Smooth muscle cell of the brain vasculature (primary cell): ENCODE data around the gene HEATR5A.
"Not testable (repeated sequence)": the region's sequence is repeated elsewhere in the genome, so short reads cannot be mapped to it uniquely, and the experiment has no call there.

Experiments
- DNase-seq: peaks from one replicate; pipeline ENCODE4 v3.0.0-alpha.2; 2012; ENCODE audit warnings: low read depth, low spot score

HEATR5A gene

DNA sequence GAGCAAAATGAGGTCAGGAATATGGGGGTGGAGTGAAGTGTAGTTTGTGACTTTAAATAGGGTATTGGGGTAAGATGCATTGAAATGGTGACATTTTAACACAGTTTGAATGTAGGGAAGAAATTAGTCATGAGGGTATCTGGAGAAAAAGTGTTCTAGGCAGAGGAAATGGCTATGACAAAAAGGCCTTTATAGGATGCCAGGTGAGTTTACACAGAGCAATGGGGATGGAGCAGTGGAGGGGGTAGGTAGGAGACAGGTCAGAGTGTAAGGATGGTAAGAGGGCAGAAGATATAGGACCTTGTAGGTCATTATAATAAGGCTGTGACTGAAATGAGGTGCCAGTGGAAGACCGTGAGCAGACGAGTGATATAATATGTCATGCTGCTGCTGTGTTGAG is 30.4 kb downstream of the HEATR5A start:
- DNase-seq = no peak

DNA sequence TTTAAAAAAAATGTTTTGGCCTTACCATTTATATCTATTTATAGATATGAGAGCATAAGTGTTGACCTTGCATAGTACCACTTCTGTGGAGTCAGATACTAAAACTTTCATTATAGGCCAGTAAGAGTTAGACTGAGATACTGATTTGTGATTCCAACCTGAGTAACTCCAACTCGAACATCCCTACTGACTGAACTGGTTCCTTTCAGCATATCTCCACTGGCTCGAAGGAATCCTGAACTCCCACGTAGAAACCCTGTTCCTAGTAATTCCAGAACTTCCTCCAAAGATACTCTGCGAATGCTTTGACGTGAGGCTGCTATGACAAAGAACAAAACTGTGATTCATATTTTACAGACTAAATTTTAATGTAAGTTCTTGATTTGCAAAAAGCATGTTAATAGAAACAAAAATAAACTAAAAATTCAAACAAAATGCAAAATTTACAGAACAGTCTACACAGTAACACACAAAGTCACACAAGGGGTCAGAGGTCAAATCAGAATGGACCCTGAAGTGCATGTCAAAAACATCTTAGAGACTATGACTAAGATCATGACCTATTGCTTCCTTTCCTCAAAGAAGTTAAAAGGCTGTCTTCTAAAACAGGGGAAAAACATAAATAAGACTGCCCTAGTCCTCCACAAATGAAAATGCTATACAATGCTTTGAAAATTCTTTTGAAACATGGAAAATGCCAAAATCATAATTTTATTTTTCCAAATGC is 31.5 kb downstream of the HEATR5A start:
- no peak for DNase-seq

DNA sequence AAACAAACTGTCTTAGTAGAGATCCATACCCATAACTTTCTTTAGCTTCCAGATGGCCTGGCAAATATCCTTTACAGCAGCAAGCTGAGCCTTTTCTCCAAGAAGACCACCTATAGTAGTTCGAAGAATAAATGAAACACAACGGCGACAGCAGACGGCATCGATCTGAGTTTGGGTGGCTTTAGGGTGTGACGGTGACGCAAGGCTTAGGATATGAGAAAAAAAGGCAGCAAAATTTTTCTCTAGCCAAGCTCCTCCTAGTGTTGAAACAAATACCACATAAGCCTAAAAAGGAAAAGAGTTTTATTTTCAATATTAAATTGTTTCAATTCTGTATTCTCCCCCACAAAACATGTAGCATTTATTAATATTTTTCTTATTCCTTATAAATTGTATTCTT is 33.3 kb downstream of the HEATR5A start:
- no peak for DNase-seq

DNA sequence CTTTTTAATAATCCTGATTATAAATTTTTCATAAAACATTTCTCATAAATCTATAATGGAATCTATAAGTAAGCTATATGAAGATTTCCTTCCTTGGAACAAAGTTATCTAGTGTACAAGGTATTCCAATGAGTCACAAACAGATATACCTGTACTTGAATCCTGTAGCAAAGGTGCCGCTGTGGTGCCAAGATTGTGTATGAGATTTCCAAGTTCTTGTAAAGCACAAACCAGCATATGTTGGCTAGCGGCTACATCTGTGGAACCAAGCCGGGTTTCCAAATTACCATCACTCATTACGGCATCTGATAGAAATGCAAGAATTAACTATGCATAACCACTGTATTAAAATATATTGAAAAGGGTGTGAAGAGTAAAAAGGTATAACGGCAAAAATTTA is 34.1 kb downstream of the HEATR5A start:
- no peak for DNase-seq

DNA sequence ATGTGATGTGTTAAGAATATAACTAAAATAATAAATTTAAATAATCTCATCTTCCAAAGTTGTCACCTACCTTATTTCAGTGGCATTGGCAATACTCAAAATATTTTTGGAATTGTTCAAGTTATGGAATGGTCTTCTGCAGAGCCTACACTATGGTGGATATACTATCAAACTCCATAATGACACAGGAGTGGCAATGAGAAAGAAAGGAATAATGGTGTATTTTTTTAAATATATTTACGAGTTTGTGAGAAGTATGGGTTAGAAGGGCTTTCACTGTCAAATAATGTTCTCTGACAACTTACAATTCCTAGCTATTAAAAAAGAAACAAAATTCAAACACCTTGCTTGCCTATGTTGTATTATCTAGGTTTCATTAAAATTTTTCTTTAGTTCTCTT is 38.1 kb downstream of the HEATR5A start:
- DNase-seq = no peak

DNA sequence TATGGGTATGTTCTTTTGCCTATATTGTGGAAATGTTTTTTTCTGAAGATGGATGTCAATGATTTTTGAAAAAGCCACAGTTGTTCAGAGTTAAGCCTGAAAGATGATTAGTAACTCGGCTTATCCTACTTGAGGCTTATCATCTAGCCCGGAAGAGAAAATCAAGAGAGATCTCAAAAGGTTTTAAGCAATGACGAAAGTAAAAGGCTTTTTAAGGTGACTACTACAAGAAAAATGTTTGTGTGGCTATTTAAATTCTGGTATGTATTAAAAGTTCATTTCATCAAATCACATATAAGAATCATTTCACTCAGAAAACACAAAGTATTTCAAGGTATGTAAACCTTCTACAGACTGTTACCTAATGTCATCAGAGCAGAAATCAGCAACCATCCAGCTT is 40.2 kb downstream of the HEATR5A start:
- no peak for DNase-seq

DNA sequence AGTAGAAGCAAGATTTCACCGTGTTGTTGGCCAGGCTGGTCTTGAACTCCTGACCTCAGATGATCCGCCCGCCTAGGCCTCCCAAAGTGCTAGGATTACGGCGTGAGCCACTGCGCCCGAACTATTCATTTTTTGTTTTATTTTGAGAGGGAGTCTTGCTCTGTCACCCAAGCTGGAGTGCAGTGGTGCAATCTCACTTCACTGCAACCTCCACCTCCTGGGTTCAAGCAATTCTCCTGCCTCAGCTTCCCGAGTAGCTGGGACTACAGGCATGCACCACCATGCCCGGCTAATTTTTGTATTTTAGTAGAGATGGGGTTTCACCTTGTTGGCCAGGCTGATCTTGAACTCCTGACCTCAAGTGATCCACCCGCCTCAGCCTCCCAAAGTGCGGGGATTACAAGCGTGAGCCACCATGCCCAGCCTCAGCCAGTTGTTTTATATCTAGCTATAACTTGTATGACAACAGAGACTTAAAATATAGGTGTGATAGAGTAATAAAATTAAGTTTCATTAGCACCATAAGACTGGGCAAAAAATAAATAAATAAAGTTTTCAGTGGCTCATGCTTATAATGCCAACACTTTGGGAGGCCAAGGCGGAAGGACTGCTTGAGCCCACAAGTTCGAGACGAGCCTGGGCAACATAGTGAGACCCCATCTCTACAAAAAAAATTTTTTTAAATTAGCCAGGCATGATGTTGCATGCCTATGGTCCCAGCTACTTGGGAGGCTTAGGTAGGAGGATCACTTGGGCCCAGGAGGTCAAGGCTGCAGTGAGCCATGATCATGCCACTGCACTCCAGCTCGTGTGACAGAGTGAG is 41.0 kb downstream of the HEATR5A start:
- DNase-seq = not testable (repeated sequence)

DNA sequence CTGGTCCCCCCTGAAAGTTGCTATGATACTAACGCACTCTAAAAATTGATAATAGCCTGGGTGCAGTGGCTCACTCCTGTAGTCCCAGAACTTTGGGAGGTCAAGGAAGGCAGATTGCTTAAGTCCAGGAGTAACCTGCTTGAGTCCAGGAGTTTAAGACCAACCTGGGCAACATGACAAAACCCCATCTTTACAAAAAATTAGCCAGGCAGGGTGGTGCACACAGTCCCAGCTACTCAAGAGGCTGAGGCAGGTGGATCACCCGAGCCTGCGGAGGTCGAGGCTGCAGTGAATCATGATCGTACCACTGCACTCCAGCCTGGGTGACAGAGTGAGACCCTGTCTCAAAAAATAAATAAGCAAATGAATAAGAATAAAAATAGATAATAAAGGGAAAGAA is 42.9 kb downstream of the HEATR5A start:
- no peak for DNase-seq

DNA sequence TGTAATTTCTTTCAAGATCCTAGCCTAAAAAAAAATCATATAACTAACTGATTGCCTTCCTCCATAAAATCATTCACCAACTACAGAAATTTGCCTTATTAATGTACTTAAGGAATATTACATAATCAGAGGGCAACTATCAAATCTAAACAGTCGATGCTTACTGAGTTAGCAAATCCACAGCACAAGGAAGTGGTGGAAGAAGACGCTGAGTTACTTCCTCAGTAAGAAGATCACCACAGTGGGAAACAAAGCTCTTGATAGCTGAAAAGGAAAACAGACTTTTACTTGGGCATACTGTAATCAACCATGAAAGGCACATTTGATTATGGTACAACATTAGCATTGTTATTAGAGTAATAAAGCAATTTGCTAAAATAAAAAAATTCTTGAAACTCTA is 48.7 kb downstream of the HEATR5A start:
- DNase-seq = no peak

DNA sequence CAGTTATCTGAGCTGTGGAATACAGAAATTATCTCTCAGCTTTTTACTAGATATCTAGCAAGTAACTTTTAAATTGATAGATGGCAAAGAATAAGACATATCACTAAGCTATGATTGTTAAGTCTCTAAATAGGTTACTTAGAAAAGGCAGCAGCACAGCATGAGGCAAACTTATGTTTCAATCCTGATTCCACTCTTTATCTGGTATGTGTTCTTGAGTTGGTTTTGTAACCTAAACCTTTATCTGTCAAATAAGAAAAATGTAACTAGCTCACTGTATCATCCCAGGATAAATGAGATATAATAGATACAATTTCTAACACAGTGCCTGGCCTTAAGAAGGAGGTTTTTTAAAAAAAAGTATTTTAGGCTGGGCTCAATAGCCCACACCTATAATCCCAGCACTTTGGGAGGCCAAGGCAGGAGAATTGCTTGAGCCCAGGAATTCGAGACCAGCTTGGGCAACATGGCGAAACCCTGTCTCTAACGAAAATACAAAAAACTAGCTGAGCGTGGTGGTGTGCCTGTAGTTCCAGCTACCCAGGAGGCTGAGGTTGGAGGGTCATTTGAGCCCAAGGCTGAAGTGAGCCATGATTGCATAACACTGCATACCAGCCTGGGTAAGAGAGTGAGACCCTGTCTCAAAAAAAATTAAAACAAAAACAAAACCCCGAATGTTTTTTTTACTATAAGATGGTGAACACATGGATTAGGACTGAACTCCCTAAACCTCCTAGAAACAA is 56.8 kb downstream of the HEATR5A start:
- DNase-seq = no peak

DNA sequence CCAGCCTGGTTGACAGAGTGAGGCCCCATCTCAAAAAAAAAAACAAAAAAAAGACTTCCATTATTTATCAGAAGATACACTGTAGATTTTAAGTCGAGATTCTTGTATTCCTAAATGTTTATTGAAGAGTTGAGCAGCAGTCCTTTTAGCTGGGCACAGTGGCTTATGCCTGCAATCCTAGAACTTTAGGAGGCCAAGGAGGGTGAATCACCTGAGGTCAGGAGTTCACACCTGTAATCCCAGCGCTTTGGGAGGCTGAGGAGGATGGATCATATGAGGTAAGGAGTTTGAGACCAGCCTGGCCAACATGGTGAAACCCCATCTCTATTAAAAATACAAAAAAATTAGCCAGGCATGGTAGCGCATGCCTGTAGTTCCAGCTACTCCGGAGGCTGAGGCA is 57.6 kb downstream of the HEATR5A start:
- DNase-seq = no peak

DNA sequence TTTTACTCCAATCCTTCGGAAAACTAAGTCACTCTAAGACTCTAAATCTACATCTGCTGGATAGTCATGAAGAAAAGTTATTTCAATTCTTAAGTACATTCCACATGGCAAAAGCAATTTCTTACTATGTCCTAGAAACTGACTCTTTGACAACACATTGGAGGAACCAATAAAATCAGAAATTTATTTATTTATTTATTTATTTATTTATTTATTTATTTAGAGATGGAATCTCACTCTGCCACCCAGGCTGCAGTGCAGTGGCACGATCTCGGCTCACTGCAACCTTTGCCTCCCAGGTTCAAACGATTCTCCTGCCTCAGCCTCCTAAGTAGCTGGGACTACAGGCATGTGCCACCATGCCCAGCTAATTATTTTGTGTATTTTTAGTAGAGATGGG is 58.6 kb downstream of the HEATR5A start:
- DNase-seq = not testable (repeated sequence)

DNA sequence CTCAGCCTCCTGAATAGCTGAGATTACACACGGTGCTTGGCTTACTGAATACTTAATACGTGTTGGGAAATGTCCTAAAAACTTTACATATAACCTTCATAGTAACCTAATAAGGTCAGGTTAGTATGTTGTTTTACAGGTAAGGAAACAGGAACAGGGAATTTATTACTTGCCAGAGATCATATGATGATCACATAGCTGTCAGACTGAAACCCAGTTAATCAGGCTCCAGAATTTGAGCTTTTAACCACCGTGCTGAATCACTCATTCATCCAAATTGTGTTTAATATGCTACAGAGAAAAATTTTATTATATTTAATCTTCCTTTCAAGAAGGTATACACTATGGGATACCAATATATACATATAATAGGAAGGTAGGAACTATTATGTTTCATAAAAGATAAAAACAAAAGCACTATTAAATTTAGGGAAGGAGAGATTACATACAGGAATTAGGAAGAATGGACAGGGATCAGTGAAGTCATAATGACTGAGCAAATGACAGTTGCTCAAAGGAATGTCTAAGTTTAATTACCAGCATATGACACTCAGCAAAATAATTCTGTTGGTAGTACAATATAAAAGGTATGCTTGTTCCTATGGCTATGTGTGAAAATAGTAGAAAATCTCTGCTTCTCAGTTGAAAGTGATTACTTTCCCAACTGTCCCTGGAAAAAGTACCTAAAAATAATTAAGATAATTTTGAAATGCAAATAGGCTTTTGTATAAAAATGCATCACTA is 59.3 kb downstream of the HEATR5A start:
- no peak for DNase-seq

DNA sequence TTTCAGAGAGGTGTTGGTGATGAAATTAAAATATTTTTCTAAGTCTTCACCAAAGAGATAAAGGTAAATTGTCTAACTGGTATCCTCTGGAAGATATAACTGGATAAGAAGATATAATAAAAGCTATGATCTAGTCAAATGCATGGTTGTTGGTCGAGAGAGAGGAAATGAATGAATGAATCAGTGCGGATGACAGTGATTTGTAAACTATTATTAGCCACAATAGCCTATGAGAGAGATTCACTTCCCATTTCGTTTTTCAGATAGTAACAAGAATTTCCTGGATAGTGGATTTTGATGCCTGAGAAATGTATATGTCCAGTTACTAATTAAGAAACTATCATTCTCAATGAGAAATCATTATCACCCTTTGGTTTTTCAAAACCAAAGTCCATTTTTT is 63.1 kb downstream of the HEATR5A start:
- no peak for DNase-seq

DNA sequence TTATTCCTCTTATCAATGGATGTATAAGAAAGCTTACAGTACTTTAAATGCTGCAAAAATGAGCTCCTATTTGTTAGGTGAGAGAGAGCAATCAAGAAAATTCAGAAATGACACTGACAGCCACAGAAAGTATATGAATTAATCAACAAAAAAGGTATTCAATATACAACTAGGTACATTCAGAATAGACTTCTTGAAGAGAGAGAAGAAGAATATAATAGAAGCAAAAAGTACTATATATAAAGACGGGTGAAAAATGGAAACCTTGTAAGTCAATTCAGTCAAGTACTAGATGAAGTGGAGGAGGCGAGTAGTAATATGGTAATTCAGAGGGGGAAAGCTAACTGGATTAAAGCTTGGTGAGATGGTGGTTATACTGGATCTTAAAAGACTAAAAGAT is 74.3 kb downstream of the HEATR5A start:
- no peak for DNase-seq

DNA sequence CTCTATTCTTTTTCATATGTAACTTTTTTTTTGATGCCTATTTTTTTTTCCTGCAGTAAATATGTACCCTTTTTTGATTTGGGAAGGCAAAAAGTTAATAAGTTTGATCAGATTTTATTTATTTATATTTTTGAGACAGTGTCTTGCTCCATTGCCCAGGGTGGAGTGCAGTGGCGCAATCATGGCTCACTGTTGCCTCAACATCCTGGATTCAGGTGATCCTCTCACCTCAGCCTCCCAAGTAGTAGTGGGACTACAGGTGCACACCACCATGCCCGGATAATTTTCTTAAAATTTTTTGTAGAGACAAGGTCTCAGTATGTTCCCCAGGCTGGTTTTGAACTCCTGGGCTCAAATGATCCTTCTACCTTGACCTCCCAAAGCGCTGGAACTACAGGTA is 79.1 kb downstream of the HEATR5A start:
- no peak for DNase-seq

DNA sequence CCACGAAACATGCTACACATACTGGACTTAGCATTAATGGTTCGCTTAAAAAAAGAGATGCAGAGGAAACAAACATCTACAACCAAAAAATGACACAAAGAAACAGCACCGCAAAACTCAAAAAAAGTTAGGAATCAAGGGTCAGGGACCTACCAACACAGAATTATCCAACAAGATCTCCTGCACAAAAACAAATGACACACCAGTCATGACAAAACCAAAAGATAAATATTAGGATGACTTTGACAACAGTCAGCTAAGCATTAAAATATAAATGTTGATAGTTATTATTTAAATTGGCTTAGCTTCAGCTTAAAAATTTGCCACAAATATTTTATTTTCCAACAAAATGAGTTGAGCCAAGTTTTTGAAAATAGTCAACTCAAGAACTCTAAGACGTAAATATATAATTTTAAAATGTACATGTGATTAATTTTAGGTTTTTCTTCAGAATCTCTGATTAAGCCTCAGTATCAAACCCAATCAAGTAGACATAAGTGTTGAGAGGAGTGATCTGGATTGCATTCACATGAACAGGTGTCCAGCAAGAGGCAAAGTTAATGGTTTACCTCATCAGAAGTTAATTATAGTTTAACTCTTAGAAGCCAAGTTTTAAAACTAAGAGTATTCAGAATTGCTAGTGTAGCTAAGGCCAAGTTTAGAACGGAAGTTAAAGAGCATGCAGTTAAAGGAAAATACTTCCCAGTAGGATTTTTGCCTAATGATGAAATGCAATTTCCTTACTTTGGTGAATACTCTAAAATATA is 79.9 kb downstream of the HEATR5A start:
- DNase-seq = no peak

DNA sequence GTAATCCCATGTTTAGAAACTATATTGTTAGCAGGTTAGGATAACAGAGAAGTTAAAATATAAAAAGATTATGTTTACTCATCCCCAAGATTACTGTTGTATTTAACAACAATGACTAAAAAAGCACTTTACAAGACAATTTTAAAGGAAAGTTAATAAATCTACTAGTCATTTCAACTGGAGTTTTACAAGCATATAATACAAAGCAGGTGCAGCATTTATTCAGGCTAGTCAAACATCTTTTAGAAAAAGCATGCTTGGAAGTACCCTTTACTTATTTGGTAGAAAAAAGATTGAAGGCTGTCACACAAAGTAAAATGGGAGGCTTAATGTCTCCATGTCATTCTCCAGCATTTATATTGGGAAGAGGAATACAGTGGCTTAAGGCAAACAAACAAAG is 80.6 kb downstream of the HEATR5A start:
- no peak for DNase-seq

DNA sequence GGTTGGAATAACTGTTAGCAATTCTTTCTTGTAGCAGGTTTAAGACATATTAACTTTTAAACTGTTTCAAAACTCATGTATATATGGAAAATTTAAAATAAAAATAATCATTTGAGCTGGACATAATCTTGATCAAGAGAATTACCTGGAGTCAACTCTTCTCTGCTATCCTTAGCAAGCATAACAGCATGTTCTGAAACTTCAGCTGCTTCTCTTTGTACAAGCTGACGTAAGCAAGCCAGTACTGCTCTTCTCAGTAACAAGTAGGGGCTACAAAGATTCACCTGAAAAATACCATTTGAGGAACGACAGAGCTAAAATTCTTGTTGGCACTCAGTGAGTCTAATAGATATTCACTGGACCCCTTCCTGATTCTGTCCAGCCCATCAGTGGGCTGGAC is 83.0 kb downstream of the HEATR5A start:
- DNase-seq = no peak

DNA sequence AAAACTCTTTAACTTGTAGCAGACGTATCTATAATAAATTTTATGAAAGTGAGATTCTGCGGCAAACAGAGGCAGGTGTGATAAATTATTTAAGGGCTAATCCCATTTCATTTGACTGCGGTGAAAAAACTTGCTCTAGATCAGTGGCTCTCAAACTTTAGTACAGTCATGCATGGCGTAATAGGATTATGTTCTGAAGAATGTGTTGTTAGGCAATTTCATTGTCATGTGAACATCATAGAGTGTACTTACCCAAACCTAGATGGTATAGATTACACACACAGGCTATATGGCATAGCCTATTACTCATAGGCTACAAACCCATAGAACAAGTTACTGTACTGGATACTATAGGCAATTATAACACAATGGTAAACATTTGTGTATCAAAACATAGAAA is 83.7 kb downstream of the HEATR5A start:
- no peak for DNase-seq

DNA sequence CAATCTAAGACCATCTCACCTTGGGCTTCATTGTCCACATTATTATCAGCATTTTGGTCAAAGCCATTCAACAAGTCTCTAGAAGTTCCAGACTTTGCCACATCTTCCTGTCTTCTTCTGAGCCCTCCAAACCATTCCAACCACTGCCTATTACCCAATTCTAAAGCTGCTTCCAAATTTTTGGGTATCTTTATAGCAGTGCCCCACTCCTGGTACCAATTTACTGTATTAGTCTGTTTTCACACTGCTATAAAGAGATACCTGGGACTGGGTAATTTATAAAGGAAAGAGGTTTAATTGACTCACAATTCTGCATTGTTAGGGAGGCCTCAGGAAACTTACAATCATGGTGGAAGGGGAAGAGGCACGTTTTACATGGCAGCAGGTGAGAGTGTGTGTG is 89.0 kb downstream of the HEATR5A start:
- DNase-seq = not testable (repeated sequence)
